ENCODE measurements around the gene RBBP6.

RBBP6 gene

DNA sequence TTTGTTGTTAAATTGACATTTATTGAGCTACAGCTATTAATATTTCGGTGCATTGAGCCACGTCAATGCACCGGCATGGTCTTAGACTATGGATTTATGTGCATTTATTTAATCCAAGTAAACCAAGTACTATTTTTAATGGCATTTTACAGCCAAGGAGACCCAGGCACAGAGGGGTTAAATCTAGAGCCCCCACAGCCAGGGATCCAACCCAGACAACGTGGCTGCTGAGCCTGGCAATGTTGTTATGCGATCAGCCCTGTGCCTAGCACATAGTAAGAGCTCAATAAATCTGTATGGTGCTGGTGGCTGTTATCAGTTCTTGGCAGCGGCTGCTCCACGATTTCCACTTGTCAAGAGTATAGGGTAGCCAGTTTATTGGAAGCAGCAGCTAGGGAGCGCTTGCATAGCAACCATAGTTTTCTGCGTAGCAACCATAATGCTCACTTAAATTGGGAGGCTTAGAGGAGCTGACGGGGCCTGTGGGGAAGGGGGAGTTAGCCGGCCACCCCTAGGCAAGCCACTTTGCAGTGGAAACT lies 541 bp upstream of the RBBP6 start (continued):
- TF ChIP-seq, protein P1, sequence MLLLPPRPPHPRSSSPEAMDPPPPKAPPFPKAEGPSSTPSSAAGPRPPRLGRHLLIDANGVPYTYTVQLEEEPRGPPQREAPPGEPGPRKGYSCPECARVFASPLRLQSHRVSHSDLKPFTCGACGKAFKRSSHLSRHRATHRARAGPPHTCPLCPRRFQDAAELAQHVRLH (tag by site-specific recombination; IDR thresholded peaks at IDR 0.05), result 0 out of 2 replicates have a peak, but pooled peaks have one; percentile 18
- TF ChIP-seq ZBTB48 (tag by site-specific recombination; IDR thresholded peaks at IDR 0.05), result peak; percentile 92
- TF ChIP-seq, protein P2, sequence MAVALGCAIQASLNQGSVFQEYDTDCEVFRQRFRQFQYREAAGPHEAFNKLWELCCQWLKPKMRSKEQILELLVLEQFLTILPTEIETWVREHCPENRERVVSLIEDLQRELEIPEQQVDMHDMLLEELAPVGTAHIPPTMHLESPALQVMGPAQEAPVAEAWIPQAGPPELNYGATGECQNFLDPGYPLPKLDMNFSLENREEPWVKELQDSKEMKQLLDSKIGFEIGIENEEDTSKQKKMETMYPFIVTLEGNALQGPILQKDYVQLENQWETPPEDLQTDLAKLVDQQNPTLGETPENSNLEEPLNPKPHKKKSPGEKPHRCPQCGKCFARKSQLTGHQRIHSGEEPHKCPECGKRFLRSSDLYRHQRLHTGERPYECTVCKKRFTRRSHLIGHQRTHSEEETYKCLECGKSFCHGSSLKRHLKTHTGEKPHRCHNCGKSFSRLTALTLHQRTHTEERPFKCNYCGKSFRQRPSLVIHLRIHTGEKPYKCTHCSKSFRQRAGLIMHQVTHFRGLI (tag by site-specific recombination; IDR thresholded peaks at IDR 0.05), result no peak
- no peak for TF ChIP-seq ZNF707 (tag by site-specific recombination; IDR thresholded peaks at IDR 0.05)
- no peak for TF ChIP-seq WT1 (tag by site-specific recombination; IDR thresholded peaks at IDR 0.05)
- TF ChIP-seq, protein P3, sequence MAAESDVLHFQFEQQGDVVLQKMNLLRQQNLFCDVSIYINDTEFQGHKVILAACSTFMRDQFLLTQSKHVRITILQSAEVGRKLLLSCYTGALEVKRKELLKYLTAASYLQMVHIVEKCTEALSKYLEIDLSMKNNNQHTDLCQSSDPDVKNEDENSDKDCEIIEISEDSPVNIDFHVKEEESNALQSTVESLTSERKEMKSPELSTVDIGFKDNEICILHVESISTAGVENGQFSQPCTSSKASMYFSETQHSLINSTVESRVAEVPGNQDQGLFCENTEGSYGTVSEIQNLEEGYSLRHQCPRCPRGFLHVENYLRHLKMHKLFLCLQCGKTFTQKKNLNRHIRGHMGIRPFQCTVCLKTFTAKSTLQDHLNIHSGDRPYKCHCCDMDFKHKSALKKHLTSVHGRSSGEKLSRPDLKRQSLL (tag by site-specific recombination; IDR thresholded peaks at IDR 0.05), result no peak
- TF ChIP-seq ZNF768 (tag by site-specific recombination; IDR thresholded peaks at IDR 0.05), result peak; percentile 76
- no peak for TF ChIP-seq ZNF169 (tag by site-specific recombination; IDR thresholded peaks at IDR 0.05)
- TF ChIP-seq, protein P4, sequence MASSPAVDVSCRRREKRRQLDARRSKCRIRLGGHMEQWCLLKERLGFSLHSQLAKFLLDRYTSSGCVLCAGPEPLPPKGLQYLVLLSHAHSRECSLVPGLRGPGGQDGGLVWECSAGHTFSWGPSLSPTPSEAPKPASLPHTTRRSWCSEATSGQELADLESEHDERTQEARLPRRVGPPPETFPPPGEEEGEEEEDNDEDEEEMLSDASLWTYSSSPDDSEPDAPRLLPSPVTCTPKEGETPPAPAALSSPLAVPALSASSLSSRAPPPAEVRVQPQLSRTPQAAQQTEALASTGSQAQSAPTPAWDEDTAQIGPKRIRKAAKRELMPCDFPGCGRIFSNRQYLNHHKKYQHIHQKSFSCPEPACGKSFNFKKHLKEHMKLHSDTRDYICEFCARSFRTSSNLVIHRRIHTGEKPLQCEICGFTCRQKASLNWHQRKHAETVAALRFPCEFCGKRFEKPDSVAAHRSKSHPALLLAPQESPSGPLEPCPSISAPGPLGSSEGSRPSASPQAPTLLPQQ (tag by site-specific recombination; IDR thresholded peaks at IDR 0.05), result no peak
- TF ChIP-seq, protein P5, sequence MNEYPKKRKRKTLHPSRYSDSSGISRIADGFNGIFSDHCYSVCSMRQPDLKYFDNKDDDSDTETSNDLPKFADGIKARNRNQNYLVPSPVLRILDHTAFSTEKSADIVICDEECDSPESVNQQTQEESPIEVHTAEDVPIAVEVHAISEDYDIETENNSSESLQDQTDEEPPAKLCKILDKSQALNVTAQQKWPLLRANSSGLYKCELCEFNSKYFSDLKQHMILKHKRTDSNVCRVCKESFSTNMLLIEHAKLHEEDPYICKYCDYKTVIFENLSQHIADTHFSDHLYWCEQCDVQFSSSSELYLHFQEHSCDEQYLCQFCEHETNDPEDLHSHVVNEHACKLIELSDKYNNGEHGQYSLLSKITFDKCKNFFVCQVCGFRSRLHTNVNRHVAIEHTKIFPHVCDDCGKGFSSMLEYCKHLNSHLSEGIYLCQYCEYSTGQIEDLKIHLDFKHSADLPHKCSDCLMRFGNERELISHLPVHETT (tag by site-specific recombination; IDR thresholded peaks at IDR 0.05), result 0 out of 2 replicates have a peak, but pooled peaks have one; percentile 23
- TF ChIP-seq ZSCAN16 (tag by site-specific recombination; IDR thresholded peaks at IDR 0.05), result no peak
- TF ChIP-seq SP3 (tag by site-specific recombination; IDR thresholded peaks at IDR 0.05), result no peak
- TF ChIP-seq ZNF350 (tag by site-specific recombination; IDR thresholded peaks at IDR 0.05), result no peak
- no peak for TF ChIP-seq ZNF785 (tag by site-specific recombination; IDR thresholded peaks at IDR 0.05)
- no peak for TF ChIP-seq ZNF571 (tag by site-specific recombination; IDR thresholded peaks at IDR 0.05)
- TF ChIP-seq ZNF747 (tag by site-specific recombination; IDR thresholded peaks at IDR 0.05), result no peak
- TF ChIP-seq, protein P6, sequence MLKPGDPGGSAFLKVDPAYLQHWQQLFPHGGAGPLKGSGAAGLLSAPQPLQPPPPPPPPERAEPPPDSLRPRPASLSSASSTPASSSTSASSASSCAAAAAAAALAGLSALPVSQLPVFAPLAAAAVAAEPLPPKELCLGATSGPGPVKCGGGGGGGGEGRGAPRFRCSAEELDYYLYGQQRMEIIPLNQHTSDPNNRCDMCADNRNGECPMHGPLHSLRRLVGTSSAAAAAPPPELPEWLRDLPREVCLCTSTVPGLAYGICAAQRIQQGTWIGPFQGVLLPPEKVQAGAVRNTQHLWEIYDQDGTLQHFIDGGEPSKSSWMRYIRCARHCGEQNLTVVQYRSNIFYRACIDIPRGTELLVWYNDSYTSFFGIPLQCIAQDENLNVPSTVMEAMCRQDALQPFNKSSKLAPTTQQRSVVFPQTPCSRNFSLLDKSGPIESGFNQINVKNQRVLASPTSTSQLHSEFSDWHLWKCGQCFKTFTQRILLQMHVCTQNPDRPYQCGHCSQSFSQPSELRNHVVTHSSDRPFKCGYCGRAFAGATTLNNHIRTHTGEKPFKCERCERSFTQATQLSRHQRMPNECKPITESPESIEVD (tag by site-specific recombination; IDR thresholded peaks at IDR 0.05), result no peak
- TF ChIP-seq, protein P7, sequence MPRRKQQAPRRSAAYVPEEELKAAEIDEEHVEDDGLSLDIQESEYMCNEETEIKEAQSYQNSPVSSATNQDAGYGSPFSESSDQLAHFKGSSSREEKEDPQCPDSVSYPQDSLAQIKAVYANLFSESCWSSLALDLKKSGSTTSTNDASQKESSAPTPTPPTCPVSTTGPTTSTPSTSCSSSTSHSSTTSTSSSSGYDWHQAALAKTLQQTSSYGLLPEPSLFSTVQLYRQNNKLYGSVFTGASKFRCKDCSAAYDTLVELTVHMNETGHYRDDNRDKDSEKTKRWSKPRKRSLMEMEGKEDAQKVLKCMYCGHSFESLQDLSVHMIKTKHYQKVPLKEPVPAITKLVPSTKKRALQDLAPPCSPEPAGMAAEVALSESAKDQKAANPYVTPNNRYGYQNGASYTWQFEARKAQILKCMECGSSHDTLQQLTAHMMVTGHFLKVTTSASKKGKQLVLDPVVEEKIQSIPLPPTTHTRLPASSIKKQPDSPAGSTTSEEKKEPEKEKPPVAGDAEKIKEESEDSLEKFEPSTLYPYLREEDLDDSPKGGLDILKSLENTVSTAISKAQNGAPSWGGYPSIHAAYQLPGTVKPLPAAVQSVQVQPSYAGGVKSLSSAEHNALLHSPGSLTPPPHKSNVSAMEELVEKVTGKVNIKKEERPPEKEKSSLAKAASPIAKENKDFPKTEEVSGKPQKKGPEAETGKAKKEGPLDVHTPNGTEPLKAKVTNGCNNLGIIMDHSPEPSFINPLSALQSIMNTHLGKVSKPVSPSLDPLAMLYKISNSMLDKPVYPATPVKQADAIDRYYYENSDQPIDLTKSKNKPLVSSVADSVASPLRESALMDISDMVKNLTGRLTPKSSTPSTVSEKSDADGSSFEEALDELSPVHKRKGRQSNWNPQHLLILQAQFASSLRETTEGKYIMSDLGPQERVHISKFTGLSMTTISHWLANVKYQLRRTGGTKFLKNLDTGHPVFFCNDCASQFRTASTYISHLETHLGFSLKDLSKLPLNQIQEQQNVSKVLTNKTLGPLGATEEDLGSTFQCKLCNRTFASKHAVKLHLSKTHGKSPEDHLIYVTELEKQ (tag by site-specific recombination; IDR thresholded peaks at IDR 0.05; ENCODE audit: borderline replicate concordance), result no peak
- no peak for TF ChIP-seq HOXA7 (CRISPR knock-in tag; IDR thresholded peaks at IDR 0.05; ENCODE audit: borderline replicate concordance)
- no peak for TF ChIP-seq ZNF214 (tag by site-specific recombination; IDR thresholded peaks at IDR 0.05; ENCODE audit: borderline replicate concordance)
- TF ChIP-seq KLF9 (tag by site-specific recombination; IDR thresholded peaks at IDR 0.05; ENCODE audit: low read depth), result no peak
- peak; percentile 13; the same call in 1 of the 2 replicates for TF ChIP-seq ZSCAN30 (tag by site-specific recombination; IDR thresholded peaks at IDR 0.05)
- no peak for TF ChIP-seq ZNF184 (tag by site-specific recombination; IDR thresholded peaks at IDR 0.05)
- TF ChIP-seq ZNF10 (tag by site-specific recombination; IDR thresholded peaks at IDR 0.05), result peak; percentile 63
- TF ChIP-seq ZNF664 (tag by site-specific recombination; IDR thresholded peaks at IDR 0.05), result peak; percentile 100
- peak; percentile 89 for TF ChIP-seq ZNF341 (tag by site-specific recombination; IDR thresholded peaks at IDR 0.05; ENCODE audit: low read depth)
- no peak for TF ChIP-seq FEZF1 (tag by site-specific recombination; IDR thresholded peaks at IDR 0.05)
- TF ChIP-seq, protein P8, sequence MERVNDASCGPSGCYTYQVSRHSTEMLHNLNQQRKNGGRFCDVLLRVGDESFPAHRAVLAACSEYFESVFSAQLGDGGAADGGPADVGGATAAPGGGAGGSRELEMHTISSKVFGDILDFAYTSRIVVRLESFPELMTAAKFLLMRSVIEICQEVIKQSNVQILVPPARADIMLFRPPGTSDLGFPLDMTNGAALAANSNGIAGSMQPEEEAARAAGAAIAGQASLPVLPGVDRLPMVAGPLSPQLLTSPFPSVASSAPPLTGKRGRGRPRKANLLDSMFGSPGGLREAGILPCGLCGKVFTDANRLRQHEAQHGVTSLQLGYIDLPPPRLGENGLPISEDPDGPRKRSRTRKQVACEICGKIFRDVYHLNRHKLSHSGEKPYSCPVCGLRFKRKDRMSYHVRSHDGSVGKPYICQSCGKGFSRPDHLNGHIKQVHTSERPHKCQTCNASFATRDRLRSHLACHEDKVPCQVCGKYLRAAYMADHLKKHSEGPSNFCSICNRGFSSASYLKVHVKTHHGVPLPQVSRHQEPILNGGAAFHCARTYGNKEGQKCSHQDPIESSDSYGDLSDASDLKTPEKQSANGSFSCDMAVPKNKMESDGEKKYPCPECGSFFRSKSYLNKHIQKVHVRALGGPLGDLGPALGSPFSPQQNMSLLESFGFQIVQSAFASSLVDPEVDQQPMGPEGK (tag by site-specific recombination; IDR thresholded peaks at IDR 0.05), result no peak

Data from HEK293 (cell line).